H9 (cell line): ENCODE results near the gene EAF2. TPM values are rescaled to one million over a fixed set of nuclear protein-coding genes. Genes with fewer than 3 reads are reported as not detected.

ENCODE experiments used
- DNase-seq: peaks from one replicate; pipeline ENCODE4 v3.0.0-alpha.2; 2017
- H2AFZ ChIP-seq: one replicate; pipeline ENCODE4 v1.6.1; 2013; ENCODE audit warnings: mild to moderate bottlenecking, low read length, control low read depth, moderate library complexity
- H2AK5ac ChIP-seq: 2 replicates; pipeline ENCODE4 v1.6.1; 2013; ENCODE audit warnings: low read length, control low read depth, mixed read lengths; ENCODE audit not compliant: insufficient read length
- H2BK120ac ChIP-seq: one replicate; pipeline ENCODE4 v1.6.1; 2013; ENCODE audit warnings: low read depth, mild to moderate bottlenecking, low read length, control low read depth, inconsistent platforms; ENCODE audit not compliant: poor library complexity, severe bottlenecking
- H2BK12ac ChIP-seq: 2 replicates; pipeline ENCODE4 v1.6.1; 2013; ENCODE audit warnings: low read length, control low read depth, mixed read lengths, low read depth; ENCODE audit not compliant: insufficient read length
- H2BK15ac ChIP-seq: 2 replicates; pipeline ENCODE4 v1.6.1; 2013; ENCODE audit warnings: low read depth, low read length, control low read depth
- H2BK20ac ChIP-seq: one replicate; pipeline ENCODE4 v1.6.1; 2013; ENCODE audit warnings: low read depth, mild to moderate bottlenecking, low read length, control low read depth, inconsistent platforms; ENCODE audit not compliant: poor library complexity, severe bottlenecking
- H2BK5ac ChIP-seq: 2 replicates; pipeline ENCODE4 v1.6.1; 2013; ENCODE audit warnings: low read length, control low read depth, mixed read lengths; ENCODE audit not compliant: insufficient read length
- H3K14ac ChIP-seq: 2 replicates; pipeline ENCODE4 v1.6.1; 2013; ENCODE audit warnings: low read length, control low read depth; ENCODE audit not compliant: insufficient read depth
- H3K18ac ChIP-seq: 2 replicates; pipeline ENCODE4 v1.6.1; 2013; ENCODE audit warnings: low read depth, mild to moderate bottlenecking, mixed read lengths, low read length, control low read depth; ENCODE audit not compliant: insufficient read length
- H3K23ac ChIP-seq: 2 replicates; pipeline ENCODE4 v1.6.1; 2013; ENCODE audit warnings: low read length, control low read depth, mixed read lengths, low read depth; ENCODE audit not compliant: insufficient read length
- H3K23me2 ChIP-seq: 2 replicates; pipeline ENCODE4 v1.6.1; 2013; ENCODE audit warnings: low read depth, mild to moderate bottlenecking, mixed read lengths, low read length, control low read depth; ENCODE audit not compliant: insufficient read length, poor library complexity, severe bottlenecking
- H3K27ac ChIP-seq: 2 replicates; pipeline ENCODE4 v1.5.1; 2013; ENCODE audit warnings: low read length, control low read depth, mixed read lengths, low read depth; ENCODE audit not compliant: insufficient read length
- H3K27me3 ChIP-seq: 2 replicates; pipeline ENCODE4 v1.6.1; 2013; ENCODE audit warnings: low read length, control low read depth, inconsistent platforms; ENCODE audit not compliant: insufficient read depth
- H3K4ac ChIP-seq: 2 replicates; pipeline ENCODE4 v1.6.1; 2013; ENCODE audit warnings: low read depth, mild to moderate bottlenecking, control low read depth, inconsistent platforms, low read length, moderate library complexity
- H3K4me1 ChIP-seq: 2 replicates; pipeline ENCODE4 v1.6.1; 2013; ENCODE audit warnings: low read length, control low read depth, inconsistent platforms; ENCODE audit not compliant: insufficient read depth
- H3K4me2 ChIP-seq: 2 replicates; pipeline ENCODE4 v1.6.1; 2013; ENCODE audit warnings: low read length, control low read depth, mixed read lengths; ENCODE audit not compliant: insufficient read length, insufficient read depth
- H3K56ac ChIP-seq: 2 replicates; pipeline ENCODE4 v1.6.1; 2013; ENCODE audit warnings: low read depth, mild to moderate bottlenecking, mixed read lengths, low read length, control low read depth; ENCODE audit not compliant: insufficient read length
- H3K79me1 ChIP-seq: 2 replicates; pipeline ENCODE4 v1.6.1; 2013; ENCODE audit warnings: low read depth, mild to moderate bottlenecking, moderate library complexity, low read length, control low read depth, inconsistent platforms; ENCODE audit not compliant: insufficient read depth, poor library complexity, severe bottlenecking
- H3K79me2 ChIP-seq: 2 replicates; pipeline ENCODE4 v1.6.1; 2013; ENCODE audit warnings: low read length, control low read depth, inconsistent platforms; ENCODE audit not compliant: insufficient read depth
- H3K9ac ChIP-seq: 2 replicates; pipeline ENCODE4 v1.6.1; 2013; ENCODE audit warnings: low read length, control low read depth, mixed read lengths; ENCODE audit not compliant: insufficient read length; ENCODE audit errors: extremely low read depth
- H3K9me3 ChIP-seq: one replicate; pipeline ENCODE4 v1.6.1; 2013; ENCODE audit warnings: low read depth, low read length, inconsistent platforms; ENCODE audit not compliant: control insufficient read depth
- H3T11ph ChIP-seq: one replicate; pipeline ENCODE4 v1.6.1; 2013; ENCODE audit warnings: mild to moderate bottlenecking, low read length, control low read depth, inconsistent platforms
- H4K20me1 ChIP-seq: one replicate; pipeline ENCODE4 v1.6.1; 2013; ENCODE audit not compliant: control insufficient read depth, insufficient read length, insufficient read depth
- H4K5ac ChIP-seq: 2 replicates; pipeline ENCODE4 v1.6.1; 2013; ENCODE audit warnings: low read depth, mild to moderate bottlenecking, mixed read lengths, low read length, control low read depth; ENCODE audit not compliant: insufficient read length
- H4K8ac ChIP-seq: replicated peaks from 2 replicates; pipeline ENCODE4 v1.6.1; 2013; ENCODE audit warnings: low read length, control low read depth, mixed read lengths, low read depth; ENCODE audit not compliant: insufficient read length
- H4K91ac ChIP-seq: 2 replicates; pipeline ENCODE4 v1.6.1; 2013; ENCODE audit warnings: low read depth, mild to moderate bottlenecking, moderate library complexity, mixed read lengths, low read length, control low read depth; ENCODE audit not compliant: insufficient read length
- H3K27ac Mint-ChIP-seq, 3 experiments: 2 replicates in 2 of 3; 3 replicates in 1 of 3; pipeline ENCODE4 v1.8.0; 2020 to 2021; ENCODE audit warnings: mixed read lengths in 3 of 3, mild to moderate bottlenecking in 1 of 3, moderate library complexity in 1 of 3
- H3K27me3 Mint-ChIP-seq: 2 replicates; pipeline ENCODE4 v1.8.0; 2021; ENCODE audit warnings: low read depth, mild to moderate bottlenecking, moderate library complexity, mixed read lengths
- H3K36me3 Mint-ChIP-seq, 3 experiments: 2 replicates in 2 of 3; 3 replicates in 1 of 3; pipeline ENCODE4 v1.8.0; 2020 to 2021; ENCODE audit warnings: low read depth in 3 of 3, mixed read lengths in 3 of 3; ENCODE audit not compliant: insufficient read depth in 1 of 3
- H3K4me1 Mint-ChIP-seq, 2 experiments: 2 replicates each; pipeline ENCODE4 v1.8.0; 2020; ENCODE audit warnings: mixed read lengths in 2 of 2
- H3K4me3 Mint-ChIP-seq, 2 experiments: 2 replicates in 1 of 2; 3 replicates in 1 of 2; pipeline ENCODE4 v1.8.0; 2020 to 2021; ENCODE audit warnings: mild to moderate bottlenecking in 2 of 2, mixed read lengths in 2 of 2, moderate library complexity in 1 of 2
- H3K9me3 Mint-ChIP-seq, 2 experiments: 2 replicates in 1 of 2; 3 replicates in 1 of 2; pipeline ENCODE4 v1.8.0; 2020; ENCODE audit warnings: mild to moderate bottlenecking in 2 of 2, mixed read lengths in 2 of 2, moderate library complexity in 1 of 2
- WGBS: extraction: QIAGEN DNeasy Blood & Tissue Kit; methylation state at CpG from one replicate; pipeline ENCODE4 v1.1.7; 2013; ENCODE audit warnings: missing lambda C conversion rate, low lambda C conversion rate, mixed read lengths; ENCODE audit not compliant: insufficient read length; ENCODE audit errors: extremely low coverage; 5-methylcytosine and 5-hydroxymethylcytosine counted together
- total RNA-seq: library from RNA; stranded (reverse); gene quantifications from 2 replicates; pipeline ENCODE4 v1.2.1, GENCODE V29; 2021
- TF ChIP-seq, protein P1 (sequence below): fragments of 200-600 bp; sonication (generic); conservative IDR thresholded peaks from 3 replicates; pipeline ENCODE4 v1.8.0; 2021; ENCODE audit warnings: antibody characterized with exemption, mild to moderate bottlenecking

EAF2 gene
- total RNA-seq, 1 experiment from 2014 or later = 4.3 TPM

DNA sequence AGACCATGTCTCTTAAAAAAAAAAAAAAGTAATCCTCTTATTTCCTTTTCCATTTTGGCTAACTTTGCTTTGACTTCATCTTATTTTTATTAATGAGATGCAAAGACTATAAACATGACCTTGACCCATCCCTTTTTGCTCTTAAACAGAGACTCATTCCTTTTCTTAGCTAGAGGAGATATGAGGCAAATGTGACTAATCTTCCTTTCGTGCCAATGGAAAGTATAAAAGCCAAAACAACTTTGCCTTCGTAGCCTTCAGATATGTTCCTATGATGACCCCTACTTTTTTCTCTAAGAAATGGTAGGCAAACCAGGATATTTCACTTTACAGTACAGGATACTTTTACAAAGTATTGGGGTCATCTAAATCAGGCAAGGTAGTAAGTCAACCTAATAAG lies 48.5 kb upstream of the EAF2 start:
- Histone ChIP-seq H3K14ac (no peak overlapping the region), H3K27me3 (no peaks in the 10 kb centered on the region), H3K4ac (no peak overlapping the region), H2BK5ac (no peak overlapping the region), H2BK20ac (no peak overlapping the region), H2AK5ac (no peak overlapping the region), H4K20me1 (no peaks in the 10 kb centered on the region), H4K5ac (no peak overlapping the region), H3K18ac (no peak overlapping the region), H4K91ac (no peak overlapping the region), H2AFZ (no peak overlapping the region), H3K56ac (no peak overlapping the region), H3T11ph (no peak overlapping the region), H3K23ac (no peak overlapping the region), H3K9me3 (no peaks in the 10 kb centered on the region), H4K8ac (no peak overlapping the region), H3K4me2 (no peak overlapping the region), H3K79me1 (no peaks in the 10 kb centered on the region), H2BK120ac (no peak overlapping the region), H2BK12ac (no peak overlapping the region), H3K9ac (no peak overlapping the region), H3K23me2 (no peaks in the 10 kb centered on the region), H2BK15ac (no peak overlapping the region), H3K4me1 (no peaks in the 10 kb centered on the region), H3K27ac (no peak overlapping the region), H3K79me2 (no peaks in the 10 kb centered on the region)
- Mint-ChIP-seq H3K36me3 (peaks cover 17 to 55% (median 43%) of the 10 kb centered on the region in 3 experiments; a peak in 6 of 7 replicates), H3K27ac (no peak overlapping the region), H3K4me3 (no peak overlapping the region), H3K27me3 (no peaks in the 10 kb centered on the region), H3K4me1 (no peaks in the 10 kb centered on the region), H3K9me3 (no peaks in the 10 kb centered on the region)
- no CpG with 5 or more reads among the region's 2 CpGs for WGBS
- TF ChIP-seq, protein P1, sequence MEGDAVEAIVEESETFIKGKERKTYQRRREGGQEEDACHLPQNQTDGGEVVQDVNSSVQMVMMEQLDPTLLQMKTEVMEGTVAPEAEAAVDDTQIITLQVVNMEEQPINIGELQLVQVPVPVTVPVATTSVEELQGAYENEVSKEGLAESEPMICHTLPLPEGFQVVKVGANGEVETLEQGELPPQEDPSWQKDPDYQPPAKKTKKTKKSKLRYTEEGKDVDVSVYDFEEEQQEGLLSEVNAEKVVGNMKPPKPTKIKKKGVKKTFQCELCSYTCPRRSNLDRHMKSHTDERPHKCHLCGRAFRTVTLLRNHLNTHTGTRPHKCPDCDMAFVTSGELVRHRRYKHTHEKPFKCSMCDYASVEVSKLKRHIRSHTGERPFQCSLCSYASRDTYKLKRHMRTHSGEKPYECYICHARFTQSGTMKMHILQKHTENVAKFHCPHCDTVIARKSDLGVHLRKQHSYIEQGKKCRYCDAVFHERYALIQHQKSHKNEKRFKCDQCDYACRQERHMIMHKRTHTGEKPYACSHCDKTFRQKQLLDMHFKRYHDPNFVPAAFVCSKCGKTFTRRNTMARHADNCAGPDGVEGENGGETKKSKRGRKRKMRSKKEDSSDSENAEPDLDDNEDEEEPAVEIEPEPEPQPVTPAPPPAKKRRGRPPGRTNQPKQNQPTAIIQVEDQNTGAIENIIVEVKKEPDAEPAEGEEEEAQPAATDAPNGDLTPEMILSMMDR = no peak
- no peak for DNase-seq
